ENCODE measurements around the gene LUM. TPM values are rescaled to one million over a fixed set of nuclear protein-coding genes. Genes with fewer than 3 reads are reported as not detected.

Gene LUM
- total and polyA plus RNA-seq, 7 donors = 2.7 to 35.7 (median 8.3) TPM

GRCh38 chr12:91109148-91109564, 2.1 kb downstream of the LUM start:
- peak; percentile 40 for TF ChIP-seq CTCF (IDR thresholded peaks at IDR 0.05)
- Histone ChIP-seq H3K4me3 (peak overlapping the region; percentile 36), H3K36me3 (ENCODE audit: insufficient read depth in 1 of 2, low read depth in 1 of 2) (no peaks in the 10 kb centered on the region), H3K27me3 (ENCODE audit: insufficient read depth in 3 of 3, low read length in 2 of 3) (no peaks in the 10 kb centered on the region), H3K27ac (no peak overlapping the region), H3K9me3 (no peaks in the 10 kb centered on the region), H3K4me1 (no peaks in the 10 kb centered on the region)
- WGBS, 3 donors = 40 to 44% (median 41%) methylated on average over 7 of the region's 7 CpGs
- ATAC-seq = peak in 1 of 4 donors; percentile 67
- intact Hi-C loops (cut with DNase I) = no loop called here
- peak; percentile 61 to 76 for DNase-seq

- DNase-seq (no peak), ATAC-seq (no peak)
- H3K27ac ChIP-seq = no peak overlapping the region
- H3K9me3 ChIP-seq = no peaks in the 10 kb centered on the region
- 87 to 89% (median 89%) methylated on average over 5 of the region's 5 CpGs for WGBS, 3 donors
- H3K4me1 ChIP-seq = no peaks in the 10 kb centered on the region
- H3K36me3 ChIP-seq (ENCODE audit: insufficient read depth in 1 of 2, low read depth in 1 of 2) = no peaks in the 10 kb centered on the region
- no peaks in the 10 kb centered on the region for H3K27me3 ChIP-seq (ENCODE audit: insufficient read depth in 3 of 3, low read length in 2 of 3)
- intact Hi-C loops (cut with DNase I) = no loop called here
- no peak for TF ChIP-seq CTCF (IDR thresholded peaks at IDR 0.05)
- peak overlapping the region; percentile 15 for H3K4me3 ChIP-seq
Measured at GRCh38 chr12:91108196-91108755, 3.0 kb downstream of the LUM start.

GRCh38 chr12:91106283-91106682, 5.0 kb downstream of the LUM start:
- ATAC-seq (no peak), DNase-seq (no peak)
- Histone ChIP-seq H3K27me3 (ENCODE audit: insufficient read depth in 3 of 3, low read length in 2 of 3) (no peaks in the 10 kb centered on the region), H3K27ac (no peak overlapping the region), H3K4me3 (no peak overlapping the region), H3K4me1 (no peaks in the 10 kb centered on the region), H3K36me3 (ENCODE audit: insufficient read depth in 1 of 2, low read depth in 1 of 2) (no peaks in the 10 kb centered on the region), H3K9me3 (no peaks in the 10 kb centered on the region)
- TF ChIP-seq CTCF (IDR thresholded peaks at IDR 0.05) = no peak
- intact Hi-C loops (cut with DNase I) = no loop called here

- Histone ChIP-seq H3K27ac (no peak overlapping the region), H3K36me3 (ENCODE audit: insufficient read depth in 1 of 2, low read depth in 1 of 2) (no peaks in the 10 kb centered on the region), H3K4me3 (no peak overlapping the region), H3K9me3 (no peaks in the 10 kb centered on the region), H3K4me1 (no peaks in the 10 kb centered on the region), H3K27me3 (ENCODE audit: insufficient read depth in 3 of 3, low read length in 2 of 3) (no peaks in the 10 kb centered on the region)
- intact Hi-C loops (cut with DNase I) = no loop called here
- ATAC-seq (no peak), DNase-seq (no peak)
- no peak for TF ChIP-seq CTCF (IDR thresholded peaks at IDR 0.05)
- 72 to 77% (median 75%) methylated on average over 5 of the region's 5 CpGs for WGBS, 3 donors
Measured at GRCh38 chr12:91105807-91106206, 5.5 kb downstream of the LUM start.

GRCh38 chr12:91104812-91105466, 6.4 kb downstream of the LUM start:
- ATAC-seq (no peak), DNase-seq (no peak)
- no peak for TF ChIP-seq CTCF (IDR thresholded peaks at IDR 0.05)
- Histone ChIP-seq H3K27me3 (ENCODE audit: insufficient read depth in 3 of 3, low read length in 2 of 3) (no peaks in the 10 kb centered on the region), H3K36me3 (ENCODE audit: insufficient read depth in 1 of 2, low read depth in 1 of 2) (no peaks in the 10 kb centered on the region), H3K27ac (no peak overlapping the region), H3K9me3 (no peaks in the 10 kb centered on the region), H3K4me1 (no peaks in the 10 kb centered on the region), H3K4me3 (no peak overlapping the region)
- 61 to 82% (median 66%) methylated on average over 1 of the region's 1 CpG for WGBS, 3 donors
- intact Hi-C loops (cut with DNase I) = no loop called here
